Peyer's patch (tissue), 4 donors: ENCODE results near the gene ZFP57.

Source experiments
- POLR2A ChIP-seq, 2 donors: fragments of 450-650 bp; IDR thresholded peaks; one replicate each; pipeline ENCODE4 v1.5.1; 2017; ENCODE audit warnings: antibody characterized with exemption in 2 of 2, mild to moderate bottlenecking in 2 of 2, moderate library complexity in 2 of 2
- TF ChIP-seq, protein P1 (sequence below), 6 experiments: fragments of 450-650 bp in 4 of 6; fragments of 200-600 bp in 2 of 6; sonication (generic) in 1 of 6; IDR thresholded peaks; one replicate each; pipeline ENCODE4 v1.5.1; 2017 to 2019; ENCODE audit warnings: antibody characterized with exemption in 6 of 6, mild to moderate bottlenecking in 3 of 6, moderate library complexity in 1 of 6

DNA sequence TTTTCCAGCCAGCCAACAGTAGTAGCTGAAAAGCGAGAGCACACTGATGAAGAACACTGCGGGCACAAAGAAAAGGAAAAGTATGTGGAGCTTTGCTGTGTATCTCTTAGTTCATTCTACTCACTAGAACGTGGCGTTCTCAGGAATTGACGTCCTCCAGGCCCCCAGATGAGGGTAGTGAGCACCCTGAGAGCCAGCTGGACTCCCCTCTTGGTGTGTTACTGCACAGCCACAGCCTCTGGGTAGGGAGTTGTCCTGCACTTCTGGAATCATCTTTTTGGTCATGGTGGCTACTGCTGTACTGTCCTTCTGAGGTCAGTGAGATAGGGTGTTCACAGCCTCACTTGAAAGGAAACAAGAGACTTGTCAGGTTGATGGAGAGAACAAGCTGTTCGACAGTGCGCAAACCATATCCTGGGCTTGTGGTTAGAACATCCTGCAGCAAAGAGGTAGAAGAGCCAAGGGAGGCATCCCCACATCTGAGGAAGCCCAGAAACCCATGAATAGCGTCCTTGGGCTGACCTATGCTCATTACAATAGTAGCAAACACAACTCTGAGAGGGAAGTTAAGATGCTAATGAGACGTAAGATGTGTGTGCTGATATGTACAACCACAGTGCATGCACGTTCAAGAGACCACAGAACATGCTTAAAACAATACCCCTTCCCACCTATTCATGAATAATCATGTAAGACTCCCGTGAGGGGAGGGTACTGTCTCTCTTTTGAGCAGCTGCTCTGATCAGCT, 27.7 kb upstream of the ZFP57 start:
- no peak for TF ChIP-seq POLR2A (IDR thresholded peaks at IDR 0.05)
- TF ChIP-seq, protein P1, sequence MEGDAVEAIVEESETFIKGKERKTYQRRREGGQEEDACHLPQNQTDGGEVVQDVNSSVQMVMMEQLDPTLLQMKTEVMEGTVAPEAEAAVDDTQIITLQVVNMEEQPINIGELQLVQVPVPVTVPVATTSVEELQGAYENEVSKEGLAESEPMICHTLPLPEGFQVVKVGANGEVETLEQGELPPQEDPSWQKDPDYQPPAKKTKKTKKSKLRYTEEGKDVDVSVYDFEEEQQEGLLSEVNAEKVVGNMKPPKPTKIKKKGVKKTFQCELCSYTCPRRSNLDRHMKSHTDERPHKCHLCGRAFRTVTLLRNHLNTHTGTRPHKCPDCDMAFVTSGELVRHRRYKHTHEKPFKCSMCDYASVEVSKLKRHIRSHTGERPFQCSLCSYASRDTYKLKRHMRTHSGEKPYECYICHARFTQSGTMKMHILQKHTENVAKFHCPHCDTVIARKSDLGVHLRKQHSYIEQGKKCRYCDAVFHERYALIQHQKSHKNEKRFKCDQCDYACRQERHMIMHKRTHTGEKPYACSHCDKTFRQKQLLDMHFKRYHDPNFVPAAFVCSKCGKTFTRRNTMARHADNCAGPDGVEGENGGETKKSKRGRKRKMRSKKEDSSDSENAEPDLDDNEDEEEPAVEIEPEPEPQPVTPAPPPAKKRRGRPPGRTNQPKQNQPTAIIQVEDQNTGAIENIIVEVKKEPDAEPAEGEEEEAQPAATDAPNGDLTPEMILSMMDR (IDR thresholded peaks at IDR 0.05): no peak
